Neural cell (in vitro differentiated cells): ENCODE results near the gene AKR1A1. TPM values are rescaled to one million over a fixed set of nuclear protein-coding genes. Genes with fewer than 3 reads are reported as not detected.

Experiments used
- H2AFZ ChIP-seq: fragments of 200-600, 300-800 bp; sonication (generic), shearing (Covaris generic); 2 replicates; pipeline ENCODE4 v1.6.0; 2014; ENCODE audit warnings: low read depth, mild to moderate bottlenecking, antibody characterized with exemption, low read length, moderate library complexity
- H3F3A ChIP-seq: fragments of 200-600 bp; shearing (Covaris generic); 2 replicates; pipeline ENCODE4 v1.6.1; 2016; ENCODE audit warnings: mild to moderate bottlenecking, moderate library complexity, mixed read lengths, antibody characterized with exemption, low read length; ENCODE audit not compliant: insufficient read depth, poor library complexity, severe bottlenecking
- H3K27ac ChIP-seq: fragments of 200-600, 300-800 bp; sonication (generic), shearing (Covaris generic); 2 replicates; pipeline ENCODE4 v1.5.1; 2014; ENCODE audit warnings: mild to moderate bottlenecking, low read length, moderate library complexity
- H3K27me3 ChIP-seq: fragments of 300-800, 200-600 bp; sonication (generic), shearing (Covaris generic); 2 replicates; pipeline ENCODE4 v1.6.0; 2014; ENCODE audit warnings: mild to moderate bottlenecking, low read depth, low read length, moderate library complexity; ENCODE audit not compliant: insufficient read depth
- H3K36me3 ChIP-seq: fragments of 300-800, 200-600 bp; sonication (generic), shearing (Covaris generic); 2 replicates; pipeline ENCODE4 v1.5.1; 2014; ENCODE audit warnings: mild to moderate bottlenecking, antibody characterized with exemption, low read length, moderate library complexity; ENCODE audit not compliant: insufficient read depth
- H3K4me2 ChIP-seq: fragments of 300-800, 200-600 bp; sonication (generic), shearing (Covaris generic); 2 replicates; pipeline ENCODE4 v1.6.0; 2014; ENCODE audit warnings: mild to moderate bottlenecking, low read length
- H3K4me3 ChIP-seq: fragments of 300-800, 200-600 bp; sonication (generic), shearing (Covaris generic); 2 replicates; pipeline ENCODE4 v1.5.1; 2014; ENCODE audit warnings: mild to moderate bottlenecking, low read length, moderate library complexity
- H3K79me2 ChIP-seq: fragments of 200-600 bp; shearing (Covaris generic); replicated peaks from 2 replicates; pipeline ENCODE4 v1.6.0; 2014; ENCODE audit warnings: mild to moderate bottlenecking, low read length, moderate library complexity; ENCODE audit not compliant: insufficient read depth
- H3K9ac ChIP-seq: fragments of 300-800, 200-600 bp; sonication (generic), shearing (Covaris generic); 2 replicates; pipeline ENCODE4 v1.6.1; 2016; ENCODE audit warnings: mild to moderate bottlenecking, low read length, mixed read lengths
- H3K9me2 ChIP-seq: fragments of 200-600 bp; shearing (Covaris generic); 2 replicates; pipeline ENCODE4 v1.6.1; 2016; ENCODE audit warnings: mild to moderate bottlenecking, low read length, mixed read lengths; ENCODE audit not compliant: insufficient read depth
- H3K9me3 ChIP-seq: fragments of 200-600, 300-800 bp; sonication (generic), shearing (Covaris generic); 2 replicates; pipeline ENCODE4 v1.6.1; 2016; ENCODE audit warnings: mild to moderate bottlenecking, mixed run types, low read length, moderate library complexity, mixed read lengths
- H4K20me1 ChIP-seq: fragments of 200-600 bp; shearing (Covaris generic); 2 replicates; pipeline ENCODE4 v1.6.1; 2016; ENCODE audit warnings: mild to moderate bottlenecking, mixed run types; ENCODE audit not compliant: insufficient read depth
- CTCF ChIP-seq: fragments of 450-650 bp; IDR thresholded peaks from 2 replicates; pipeline ENCODE4 v1.5.1; 2014; ENCODE audit warnings: antibody characterized with exemption, mild to moderate bottlenecking, moderate library complexity; ENCODE audit not compliant: poor library complexity, severe bottlenecking
- EP300 ChIP-seq: fragments of 450-650 bp; conservative IDR thresholded peaks from 2 replicates; pipeline ENCODE4 v1.6.1; 2014; ENCODE audit warnings: antibody characterized with exemption, mild to moderate bottlenecking, moderate library complexity; ENCODE audit not compliant: poor library complexity, severe bottlenecking
- POLR2AphosphoS5 ChIP-seq: IDR thresholded peaks from 2 replicates; pipeline ENCODE4 v1.6.1; 2012
- SMC3 ChIP-seq: fragments of 450-650 bp; conservative IDR thresholded peaks from 2 replicates; pipeline ENCODE4 v1.6.1; 2014; ENCODE audit warnings: antibody characterized with exemption, mild to moderate bottlenecking, moderate library complexity; ENCODE audit not compliant: poor library complexity
- TAF1 ChIP-seq: IDR thresholded peaks from 2 replicates; pipeline ENCODE4 v1.6.1; 2012; ENCODE audit warnings: low read depth
- polyA plus RNA-seq: library from polyadenylated mRNA; depleted of rRNA; stranded (reverse); fragments of >200 nt; gene quantifications from 2 replicates; pipeline ENCODE4 v1.2.3, GENCODE V29; 2014
- small RNA-seq, 3 experiments: library from RNA; depleted of rRNA; stranded (forward); fragments of <200 nt; gene quantifications; one replicate each; pipeline ENCODE3, GENCODE V24; 2012

AKR1A1 gene
- polyA plus RNA-seq, 1 donor from 2014 or later = 170 TPM

GRCh38 chr1:45617618-45618017 lies 67.0 kb downstream of the AKR1A1 start:
- H3K36me3 ChIP-seq = no peaks in the 10 kb centered on the region
- TF ChIP-seq POLR2AphosphoS5 = no peak
- TF ChIP-seq TAF1 = no peak
- no peak for TF ChIP-seq EP300
- TF ChIP-seq SMC3 = no peak

DNA sequence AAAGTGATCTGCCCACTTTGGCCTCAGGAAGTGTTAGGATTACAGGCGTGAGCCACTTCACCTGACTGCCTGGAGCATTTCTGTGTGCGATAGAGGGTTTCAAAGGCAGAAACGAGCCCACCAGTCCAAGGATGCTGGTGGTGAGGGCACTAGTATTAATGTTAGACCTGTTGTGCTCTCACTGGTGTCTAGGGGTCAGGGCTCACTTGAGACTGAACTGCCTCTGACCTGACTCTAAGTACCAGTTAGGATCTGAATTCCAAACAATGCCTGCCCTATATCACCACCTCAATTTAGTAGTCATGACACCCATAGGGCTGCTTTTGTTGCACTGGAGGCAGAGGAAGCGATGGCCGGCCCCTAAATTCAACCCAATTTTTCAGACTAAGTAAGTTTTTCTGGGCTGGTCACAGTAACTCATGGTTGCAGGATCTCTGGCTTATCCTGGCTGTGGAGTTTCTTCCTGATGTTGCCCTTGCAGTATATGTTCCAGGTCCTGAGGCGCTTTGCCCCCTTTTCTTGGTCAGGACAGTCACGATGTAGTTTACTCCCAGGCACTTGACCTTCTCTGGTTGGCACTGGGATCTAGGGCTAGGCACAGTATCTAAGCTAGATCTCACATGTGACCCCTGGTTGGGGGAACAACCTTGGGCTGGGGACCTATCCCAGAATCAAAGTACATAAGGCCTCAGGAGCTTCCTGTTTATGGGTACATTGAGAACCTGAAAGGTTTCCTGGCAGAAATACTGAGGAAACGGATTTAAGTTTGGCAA lies 68.7 kb downstream of the AKR1A1 start:
- TF ChIP-seq CTCF = no peak
- H3K27me3 ChIP-seq = no peaks in the 10 kb centered on the region
- H4K20me1 ChIP-seq = no peaks in the 10 kb centered on the region
- H3K9me2 ChIP-seq = no peaks in the 10 kb centered on the region
- no peak overlapping the region for H3K9ac ChIP-seq
- H3K27ac ChIP-seq = no peak overlapping the region
- no peak overlapping the region for H2AFZ ChIP-seq
- H3K4me3 ChIP-seq = no peak overlapping the region
- H3K4me2 ChIP-seq = no peak overlapping the region
- H3K36me3 ChIP-seq = no peaks in the 10 kb centered on the region
- H3K9me3 ChIP-seq = no peaks in the 10 kb centered on the region
- no peaks in the 10 kb centered on the region for H3K79me2 ChIP-seq
- no peaks in the 10 kb centered on the region for H3F3A ChIP-seq

More at GRCh38 chr1:45617618-45618017, 67.0 kb downstream of the AKR1A1 start:
- Histone ChIP-seq H4K20me1 (no peaks in the 10 kb centered on the region), H3K9ac (no peak overlapping the region), H2AFZ (no peak overlapping the region), H3K9me3 (no peaks in the 10 kb centered on the region), H3K9me2 (no peaks in the 10 kb centered on the region), H3K27me3 (no peaks in the 10 kb centered on the region), H3K4me2 (no peak overlapping the region), H3F3A (no peaks in the 10 kb centered on the region), H3K4me3 (no peak overlapping the region), H3K79me2 (no peaks in the 10 kb centered on the region), H3K27ac (no peak overlapping the region)

Small RNAs within 50 kb of the gene (small RNA-seq; reads per million reads assigned to genes)
- gene AL355480.1 (0 reads per million in 3 experiments), gene AL355480.2 (0 reads per million in 3 experiments), gene AL355480.3 (0 reads per million in 3 experiments), gene AL355480.4 (0 reads per million in 3 experiments)

Other genes starting within 250 kb of the AKR1A1 start
- 0.18 TPM in 1 of 2 replicates, not detected in the other for gene HPDL, start 223.9 kb upstream of the AKR1A1 start, polyA plus RNA-seq
- 16.8 and 20.7 TPM in 2 replicates for gene TOE1, start 210.7 kb upstream of the AKR1A1 start, polyA plus RNA-seq
- gene MUTYH, start 210.4 kb upstream of the AKR1A1 start, polyA plus RNA-seq = 59.8 and 71.6 TPM in 2 replicates
- 0.50 and 0.51 TPM in 2 replicates for gene TESK2, start 59.7 kb upstream of the AKR1A1 start, polyA plus RNA-seq
- gene CCDC163, start 50.8 kb upstream of the AKR1A1 start, polyA plus RNA-seq = 3.5 and 4.9 TPM in 2 replicates
- 0.90 and 1.4 TPM in 2 replicates for gene MMACHC, start 50.5 kb upstream of the AKR1A1 start, polyA plus RNA-seq
- gene PRDX1, start 28.9 kb upstream of the AKR1A1 start, polyA plus RNA-seq = 239 and 304 TPM in 2 replicates
- gene NASP, start 33.2 kb downstream of the AKR1A1 start, polyA plus RNA-seq = 177 and 179 TPM in 2 replicates
- gene CCDC17, start 73.2 kb downstream of the AKR1A1 start, polyA plus RNA-seq = 0.34 and 1.1 TPM in 2 replicates
- gene GPBP1L1, start 135.7 kb downstream of the AKR1A1 start, polyA plus RNA-seq = 54.5 and 55.1 TPM in 2 replicates
- gene TMEM69, start 137.4 kb downstream of the AKR1A1 start, polyA plus RNA-seq = 24.2 and 28.6 TPM in 2 replicates
- 4.1 and 8.3 TPM in 2 replicates for gene IPP, start 199.8 kb downstream of the AKR1A1 start, polyA plus RNA-seq